GM21381 (cell line): ENCODE measurements around the gene IQGAP2.

Experiments
- ATAC-seq: cut with Tn5 transposase; IDR thresholded peaks from one replicate; pipeline ENCODE4 v1.9.1; 2021; ENCODE audit warnings: mild to moderate bottlenecking, moderate library complexity; ENCODE audit not compliant: unreplicated experiment

Gene IQGAP2

GRCh38 chr5:76384705-76385104 lies 18.4 kb upstream of the IQGAP2 start:
- ATAC-seq, result no peak

- ATAC-seq, result no peak
These were observed 17.5 kb upstream of the IQGAP2 start for GRCh38 chr5:76385540-76385939.

- no peak for ATAC-seq
These were observed 16.7 kb upstream of the IQGAP2 start for GRCh38 chr5:76386360-76386759.

GRCh38 chr5:76388236-76388635 lies 14.8 kb upstream of the IQGAP2 start:
- ATAC-seq, result no peak

GRCh38 chr5:76388791-76389512 lies 14.1 kb upstream of the IQGAP2 start:
- ATAC-seq, result no peak

GRCh38 chr5:76389513-76390154 lies 13.5 kb upstream of the IQGAP2 start:
- no peak for ATAC-seq

- ATAC-seq, result no peak
These were observed 12.1 kb upstream of the IQGAP2 start for GRCh38 chr5:76391014-76391413.

- ATAC-seq, result no peak
These were observed 9.9 kb upstream of the IQGAP2 start for GRCh38 chr5:76393035-76393680.

- no peak for ATAC-seq
These were observed 5.9 kb upstream of the IQGAP2 start for GRCh38 chr5:76397200-76397599.

GRCh38 chr5:76399268-76399667 lies 3.8 kb upstream of the IQGAP2 start:
- no peak for ATAC-seq

- no peak for ATAC-seq
These were observed 2.6 kb upstream of the IQGAP2 start for GRCh38 chr5:76400466-76400865.

- ATAC-seq, result no peak
These were observed 1.3 kb upstream of the IQGAP2 start for GRCh38 chr5:76401801-76402250.

GRCh38 chr5:76402251-76402885 lies 717 bp upstream of the IQGAP2 start:
- ATAC-seq, result peak; percentile 33

GRCh38 chr5:76403766-76404222 lies 709 bp downstream of the IQGAP2 start:
- peak; percentile 16 for ATAC-seq

GRCh38 chr5:76404223-76405211 lies 1.4 kb downstream of the IQGAP2 start:
- peak; percentile 25 for ATAC-seq

GRCh38 chr5:76406014-76406413 lies 2.9 kb downstream of the IQGAP2 start:
- no peak for ATAC-seq

- no peak for ATAC-seq
These were observed 3.6 kb downstream of the IQGAP2 start for GRCh38 chr5:76406673-76407072.

GRCh38 chr5:76408104-76408654 lies 5.1 kb downstream of the IQGAP2 start:
- no peak for ATAC-seq

GRCh38 chr5:76412511-76412910 lies 9.4 kb downstream of the IQGAP2 start:
- no peak for ATAC-seq

- no peak for ATAC-seq
These were observed 10.7 kb downstream of the IQGAP2 start for GRCh38 chr5:76413746-76414145.
